Measurements from ENCODE around the gene CORIN.

CORIN gene

GRCh38 chr4:47835494-47835893 is 2.4 kb downstream of the CORIN start:
- DNase-seq: no peak

- DNase-seq: no peak
Measured at GRCh38 chr4:47831026-47831679, 6.7 kb downstream of the CORIN start.

GRCh38 chr4:47830265-47831025 is 7.4 kb downstream of the CORIN start:
- no peak for DNase-seq

- DNase-seq: no peak
Measured at GRCh38 chr4:47829438-47829837, 8.4 kb downstream of the CORIN start.

- DNase-seq: no peak
Measured at GRCh38 chr4:47827343-47828047, 10.4 kb downstream of the CORIN start.

- no peak for DNase-seq
Measured at GRCh38 chr4:47824840-47825239, 13.0 kb downstream of the CORIN start.

GRCh38 chr4:47819178-47819577 is 18.7 kb downstream of the CORIN start:
- no peak for DNase-seq

- DNase-seq: no peak
Measured at GRCh38 chr4:47817275-47817674, 20.6 kb downstream of the CORIN start.

GRCh38 chr4:47816748-47817147 is 21.1 kb downstream of the CORIN start:
- no peak for DNase-seq

GRCh38 chr4:47814618-47815295 is 23.1 kb downstream of the CORIN start:
- no peak for DNase-seq

- no peak for DNase-seq
Measured at GRCh38 chr4:47809654-47810203, 28.1 kb downstream of the CORIN start.

GRCh38 chr4:47804598-47804997 is 33.3 kb downstream of the CORIN start:
- DNase-seq: no peak

GRCh38 chr4:47801481-47802002 is 36.3 kb downstream of the CORIN start:
- DNase-seq: no peak

GRCh38 chr4:47798165-47798564 is 39.7 kb downstream of the CORIN start:
- no peak for DNase-seq

- no peak for DNase-seq
Measured at GRCh38 chr4:47791965-47792364, 45.9 kb downstream of the CORIN start.

- DNase-seq: no peak
Measured at GRCh38 chr4:47790105-47790504, 47.8 kb downstream of the CORIN start.

- DNase-seq: no peak
Measured at GRCh38 chr4:47788126-47788525, 49.7 kb downstream of the CORIN start.

- DNase-seq: no peak
Measured at GRCh38 chr4:47786958-47787370, 50.9 kb downstream of the CORIN start.

GRCh38 chr4:47785153-47785552 is 52.7 kb downstream of the CORIN start:
- no peak for DNase-seq

GRCh38 chr4:47784222-47784621 is 53.6 kb downstream of the CORIN start:
- DNase-seq: no peak

GRCh38 chr4:47776353-47776752 is 61.5 kb downstream of the CORIN start:
- no peak for DNase-seq

GRCh38 chr4:47774079-47774478 is 63.8 kb downstream of the CORIN start:
- DNase-seq: no peak

- DNase-seq: no peak
Measured at GRCh38 chr4:47771020-47771419, 66.8 kb downstream of the CORIN start.

Measured in stimulated activated CD4-positive, alpha-beta T cell treated with anti-CD3 and anti-CD28 coated beads, Interleukin-1b, Interleukin-23, amount 100 ng/mL, for 48 hours (primary cell).